Brain pericyte (primary cell): Measurements from ENCODE around the gene TSC22D1.

Experiments
- DNase-seq: peaks from one replicate; pipeline ENCODE4 v3.0.0-alpha.2; 2012; ENCODE audit warnings: low read depth, low spot score

Gene TSC22D1

GRCh38 chr13:44452418-44452817, 123.7 kb downstream of the TSC22D1 start:
- no peak for DNase-seq

- no peak for DNase-seq
These were observed 124.5 kb downstream of the TSC22D1 start for GRCh38 chr13:44451651-44452050.

- no peak for DNase-seq
These were observed 125.0 kb downstream of the TSC22D1 start for GRCh38 chr13:44451126-44451525.

GRCh38 chr13:44449999-44450821, 125.9 kb downstream of the TSC22D1 start:
- DNase-seq = no peak

- DNase-seq = no peak
These were observed 127.3 kb downstream of the TSC22D1 start for GRCh38 chr13:44448875-44449274.

- DNase-seq = no peak
These were observed 127.8 kb downstream of the TSC22D1 start for GRCh38 chr13:44448373-44448772.

DNA sequence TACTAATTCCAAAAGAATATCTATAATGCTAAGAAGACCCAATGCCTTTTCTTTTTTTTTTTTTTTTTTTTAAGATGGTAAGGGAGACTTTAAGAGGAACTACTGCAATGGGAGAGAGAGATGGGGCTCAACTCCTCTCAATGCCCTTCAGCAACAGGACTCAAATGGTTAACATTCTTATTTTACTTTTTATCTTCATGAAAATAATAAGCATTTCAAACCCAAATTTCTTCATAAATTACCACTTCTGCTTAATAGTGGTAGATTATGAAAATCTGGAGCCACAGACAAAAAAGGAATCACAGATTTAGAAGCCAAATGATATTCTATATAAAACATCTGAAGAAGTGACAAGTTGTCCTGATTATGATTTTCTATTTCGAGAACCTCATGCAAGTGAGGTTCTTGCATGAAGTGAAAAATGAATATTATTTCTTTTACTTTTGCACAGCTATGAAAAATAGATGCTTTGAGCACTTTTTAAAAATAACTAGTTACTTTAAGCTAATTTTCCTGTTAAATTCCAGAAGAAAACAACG, 128.3 kb downstream of the TSC22D1 start:
- no peak for DNase-seq

- no peak for DNase-seq
These were observed 136.0 kb downstream of the TSC22D1 start for GRCh38 chr13:44440046-44440608.

GRCh38 chr13:44439452-44440024, 136.6 kb downstream of the TSC22D1 start:
- DNase-seq = no peak

- DNase-seq = no peak
These were observed 137.9 kb downstream of the TSC22D1 start for GRCh38 chr13:44438234-44438579.

DNA sequence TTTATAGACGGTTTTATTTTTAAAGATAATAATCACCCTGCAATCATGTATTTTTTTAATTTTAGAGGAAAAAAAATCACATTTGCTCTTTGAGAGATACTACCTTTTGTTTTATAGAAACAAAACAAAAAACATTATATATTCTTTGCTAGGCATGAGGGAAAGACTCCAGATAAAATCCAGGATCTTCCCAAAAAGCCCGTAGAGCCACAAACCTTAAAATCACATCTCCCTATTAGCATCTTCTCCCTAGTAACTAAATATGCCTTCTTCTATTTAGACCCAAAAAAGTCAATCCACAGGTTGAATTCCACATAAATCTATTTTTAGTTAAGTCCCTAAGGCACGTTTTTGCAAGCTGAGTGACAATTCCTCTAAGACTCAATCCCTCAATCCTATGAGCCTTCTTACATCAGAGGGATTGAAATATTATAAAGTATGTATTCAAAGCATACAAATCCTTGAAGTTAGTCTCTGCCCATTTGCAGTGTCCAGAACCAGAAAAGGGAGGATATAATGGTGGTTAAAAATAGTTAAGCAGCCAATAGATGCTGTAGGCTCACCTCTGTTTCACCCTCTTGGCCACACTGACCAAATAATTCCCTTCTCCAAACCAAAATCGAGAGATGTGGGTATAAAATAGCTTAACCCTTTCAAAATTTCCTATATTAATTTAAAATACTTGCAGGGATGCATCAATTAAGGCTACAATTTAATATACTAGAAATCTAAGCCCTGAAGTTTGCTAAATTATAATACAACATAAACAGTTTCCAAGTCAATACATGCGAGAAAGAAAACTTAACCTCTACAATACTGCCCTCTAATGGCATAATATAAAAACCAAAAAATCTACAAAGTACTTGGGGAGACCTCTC, 138.5 kb downstream of the TSC22D1 start:
- no peak for DNase-seq

DNA sequence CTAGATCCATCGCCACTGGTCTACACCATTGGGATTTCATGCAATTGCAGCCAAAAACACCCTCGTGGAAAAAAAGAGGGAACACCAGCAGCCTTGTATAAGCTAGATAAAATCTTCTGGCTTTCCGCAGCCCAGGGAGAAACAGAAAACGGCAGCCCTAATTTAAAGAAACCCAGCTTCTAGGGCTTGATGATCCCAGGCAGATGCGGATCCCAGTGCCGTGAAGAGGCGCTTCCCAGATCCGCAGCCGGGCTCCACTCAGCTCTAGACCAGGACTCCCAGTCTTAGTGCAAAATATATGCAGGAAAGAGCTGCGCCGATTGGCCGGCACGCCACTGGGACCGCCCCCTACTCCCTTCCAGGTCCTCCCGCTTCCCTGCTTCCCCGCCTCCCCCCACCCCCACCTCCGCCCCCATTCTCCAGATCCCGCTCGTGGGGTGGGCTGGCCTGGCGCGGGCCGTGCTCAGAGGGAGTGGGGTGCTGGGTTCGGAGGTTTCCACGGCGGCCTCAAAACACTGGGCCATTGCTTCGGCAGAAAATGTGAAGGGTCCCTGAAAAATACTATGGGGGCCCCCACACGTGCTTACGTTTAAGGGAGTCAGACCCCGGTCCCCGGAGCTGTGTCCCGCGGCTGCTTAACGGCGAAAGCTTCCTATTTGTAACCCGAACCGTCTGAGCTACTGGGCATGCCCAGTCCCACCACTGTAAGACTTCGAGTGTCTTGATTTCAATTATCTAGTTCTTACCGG, 139.4 kb downstream of the TSC22D1 start:
- DNase-seq = peak; percentile 85

DNA sequence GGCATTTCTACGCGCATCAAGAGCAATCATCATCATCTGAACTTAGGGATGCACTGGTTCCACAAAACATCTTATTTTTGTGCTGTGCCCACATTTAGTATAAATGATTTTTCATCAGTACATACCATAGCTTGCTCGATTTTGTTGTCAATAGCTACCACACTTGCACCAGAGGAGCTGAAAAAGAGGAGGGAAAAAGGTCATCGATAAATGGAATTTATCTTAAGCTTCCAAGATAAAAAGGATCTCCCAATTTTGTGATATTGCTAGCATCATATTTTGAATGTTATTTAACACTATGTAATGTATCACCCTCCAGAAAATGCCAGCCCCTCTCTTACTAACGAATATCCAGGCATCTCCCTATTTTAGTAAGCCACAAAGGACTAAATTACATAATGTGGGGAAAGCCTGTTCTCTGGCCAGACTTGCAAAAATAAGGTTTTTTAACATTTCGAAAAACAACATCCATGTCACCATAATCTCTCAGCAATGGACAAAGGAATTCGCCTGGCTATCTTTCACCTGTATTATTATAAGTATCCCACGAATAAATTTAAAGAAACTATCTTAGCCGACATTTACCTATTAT, 140.1 kb downstream of the TSC22D1 start:
- DNase-seq = no peak

GRCh38 chr13:44435142-44435918, 140.8 kb downstream of the TSC22D1 start:
- peak; percentile 92 for DNase-seq

DNA sequence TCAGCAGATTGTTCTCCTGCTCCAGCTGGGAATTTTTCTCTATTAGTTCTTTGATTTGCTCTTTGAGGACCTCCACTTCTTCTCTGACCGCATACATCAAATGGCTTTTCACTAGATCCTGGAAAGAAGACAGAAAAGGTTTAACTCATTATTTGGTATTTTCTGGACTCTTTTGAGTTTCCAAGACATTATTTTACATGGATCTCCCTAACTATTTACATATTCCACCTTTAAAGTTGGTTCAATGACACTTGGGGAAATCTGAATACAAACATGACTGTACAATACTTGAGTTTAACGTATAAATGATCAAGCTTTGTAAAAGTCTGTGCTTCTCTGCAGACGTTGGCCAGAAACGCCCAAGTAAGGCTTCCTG, 141.4 kb downstream of the TSC22D1 start:
- no peak for DNase-seq

DNA sequence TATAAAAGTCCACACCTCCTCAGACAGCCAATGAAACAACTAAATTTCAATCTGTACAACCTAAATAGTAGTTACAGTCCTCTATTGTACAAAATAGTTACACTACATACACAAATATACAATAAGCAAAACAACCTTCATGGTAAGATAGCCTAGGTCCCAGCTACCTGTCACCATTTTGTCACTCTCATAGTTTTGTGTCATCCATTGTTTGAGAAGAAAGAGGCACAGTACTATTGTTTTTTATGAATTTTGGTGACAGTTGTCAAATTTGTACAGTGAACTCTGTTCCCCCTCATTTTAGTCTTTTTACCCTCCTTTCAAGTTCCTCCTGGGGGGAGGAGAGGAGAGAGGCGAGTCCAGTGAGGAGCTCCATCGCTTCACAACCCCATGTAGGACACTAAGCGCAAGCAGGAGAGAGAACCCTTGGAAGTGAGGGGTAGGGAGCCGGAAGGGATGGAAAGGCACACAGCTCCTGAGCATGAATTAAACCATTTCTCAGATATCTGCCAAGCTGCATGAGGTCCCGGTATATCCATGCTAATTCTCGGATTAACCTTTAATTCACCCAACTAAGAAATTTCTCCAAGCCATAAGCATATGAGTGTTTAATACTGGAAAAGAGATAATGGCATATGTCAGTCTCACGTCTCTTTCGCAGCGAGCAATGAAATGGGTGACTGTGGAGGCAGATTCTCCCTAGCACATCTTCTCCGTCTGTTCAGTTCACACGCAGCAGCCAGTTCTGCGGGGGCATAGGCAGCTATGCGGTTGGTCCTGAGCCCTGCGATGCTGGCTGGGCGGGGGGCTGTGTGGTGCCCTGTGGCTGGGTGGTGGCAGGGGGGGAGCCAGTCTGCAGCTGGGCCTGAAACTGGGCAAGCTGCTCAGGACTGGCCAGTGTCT, 142.0 kb downstream of the TSC22D1 start:
- no peak for DNase-seq

DNA sequence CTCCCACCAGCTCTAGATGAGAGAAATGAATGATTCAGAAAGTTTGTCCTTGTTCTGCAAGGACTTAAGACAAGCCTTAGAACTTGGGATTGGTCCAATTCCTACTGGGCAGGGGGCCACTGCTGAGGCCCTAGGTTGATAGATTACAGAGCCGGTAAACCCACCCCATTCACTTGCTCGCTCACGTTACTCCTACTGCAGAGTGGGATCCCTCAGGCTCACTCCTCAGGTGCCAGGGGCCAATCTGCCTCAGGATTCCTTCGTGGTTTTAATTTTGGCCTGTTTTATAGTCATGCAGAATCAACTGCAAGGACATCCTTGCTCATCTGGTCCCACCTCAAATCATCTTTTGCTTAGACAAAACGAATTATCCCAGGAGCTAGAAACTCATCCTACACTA, 143.5 kb downstream of the TSC22D1 start:
- DNase-seq = no peak

GRCh38 chr13:44431150-44431549, 145.0 kb downstream of the TSC22D1 start:
- no peak for DNase-seq

- DNase-seq = no peak
These were observed 146.8 kb downstream of the TSC22D1 start for GRCh38 chr13:44429311-44429710.
